Measurements from ENCODE around the gene DNAJC24. TPM values are rescaled to one million over a fixed set of nuclear protein-coding genes. Genes with fewer than 3 reads are reported as not detected.
A peak's percentile ranks its signal among the peaks of the same experiment; 100 is the strongest.

DNAJC24 gene
- total RNA-seq, 1 donor from 2014 or later: 16.4 TPM

GRCh38 chr11:31383116-31383515 is 13.5 kb downstream of the DNAJC24 start:
- TF ChIP-seq CTCF (IDR thresholded peaks at IDR 0.05): no peak
- Mint-ChIP-seq H3K27ac (ENCODE audit: unreplicated experiment) (no peak overlapping the region), H3K4me1 (ENCODE audit: unreplicated experiment) (no peaks in the 10 kb centered on the region), H3K27me3 (ENCODE audit: unreplicated experiment) (no peaks in the 10 kb centered on the region), H3K4me3 (ENCODE audit: unreplicated experiment) (no peak overlapping the region), H3K36me3 (ENCODE audit: unreplicated experiment) (peaks cover 4% of the 10 kb centered on the region), H3K9me3 (ENCODE audit: unreplicated experiment) (peaks cover 8% of the 10 kb centered on the region)
- no peak for DNase-seq (ENCODE audit: extremely low spot score, unreplicated experiment)

DNA sequence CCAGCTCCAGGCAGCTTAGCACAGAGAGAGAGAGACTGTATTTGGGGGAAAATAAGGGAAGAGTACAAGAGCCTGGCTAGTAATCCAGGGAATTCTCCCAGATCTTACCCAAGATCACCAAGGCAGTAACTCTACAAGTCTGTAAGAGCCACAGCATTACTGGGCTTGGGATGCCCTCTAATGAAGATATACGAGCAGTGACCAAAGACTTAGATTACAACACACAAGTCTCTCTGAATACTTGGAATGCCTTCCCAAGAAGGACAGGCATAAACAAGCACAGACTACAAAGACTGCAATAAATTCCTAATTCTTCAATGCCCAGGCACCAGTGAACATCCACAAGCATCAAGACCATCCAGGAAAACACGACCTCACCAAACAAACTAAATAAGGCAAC is 17.7 kb downstream of the DNAJC24 start:
- no peak for TF ChIP-seq CTCF (IDR thresholded peaks at IDR 0.05)
- H3K4me3 Mint-ChIP-seq (ENCODE audit: unreplicated experiment): no peak overlapping the region

DNA sequence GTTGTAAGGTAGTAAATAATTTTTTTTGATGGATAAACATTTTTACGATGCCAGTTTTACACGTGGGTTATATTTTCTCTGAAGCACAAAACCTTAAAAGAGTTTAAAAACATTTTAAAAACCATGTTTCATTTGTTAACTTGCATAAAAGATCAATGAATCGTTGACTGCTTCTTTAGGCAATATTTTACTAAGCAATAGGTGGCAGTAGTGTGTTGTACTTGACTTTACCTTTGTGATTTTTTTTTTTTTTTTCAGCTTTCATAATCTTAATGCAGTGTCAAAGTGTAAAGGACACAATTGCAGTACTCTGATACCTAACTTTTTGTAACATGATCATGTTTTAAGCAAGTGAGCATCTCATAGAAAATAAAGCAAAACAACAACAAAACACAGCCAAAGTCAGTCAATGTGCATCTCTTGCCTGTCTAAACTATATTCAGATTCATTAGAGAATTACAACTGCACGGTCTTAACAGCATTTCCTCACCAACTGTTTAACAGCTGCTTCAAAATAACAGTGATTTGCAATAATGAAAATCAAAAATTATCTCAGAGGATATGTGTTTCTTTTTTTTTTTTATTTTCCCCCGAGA is 27.7 kb downstream of the DNAJC24 start:
- peak; percentile 71 for TF ChIP-seq CTCF (IDR thresholded peaks at IDR 0.05)
- no peak overlapping the region for H3K27ac Mint-ChIP-seq (ENCODE audit: unreplicated experiment)
- H3K4me1 Mint-ChIP-seq (ENCODE audit: unreplicated experiment): no peaks in the 10 kb centered on the region
- no peaks in the 10 kb centered on the region for H3K27me3 Mint-ChIP-seq (ENCODE audit: unreplicated experiment)
- peaks cover 5% of the 10 kb centered on the region for H3K9me3 Mint-ChIP-seq (ENCODE audit: unreplicated experiment)
- H3K36me3 Mint-ChIP-seq (ENCODE audit: unreplicated experiment): peaks cover 15% of the 10 kb centered on the region
- no peak overlapping the region for H3K4me3 Mint-ChIP-seq (ENCODE audit: unreplicated experiment)
- DNase-seq (ENCODE audit: extremely low spot score, unreplicated experiment): no peak

More for the DNA sequence above, 17.7 kb downstream of the DNAJC24 start:
- Mint-ChIP-seq H3K4me1 (ENCODE audit: unreplicated experiment) (no peaks in the 10 kb centered on the region), H3K27me3 (ENCODE audit: unreplicated experiment) (no peaks in the 10 kb centered on the region), H3K9me3 (ENCODE audit: unreplicated experiment) (peaks cover 33% of the 10 kb centered on the region), H3K36me3 (ENCODE audit: unreplicated experiment) (peaks cover 4% of the 10 kb centered on the region), H3K27ac (ENCODE audit: unreplicated experiment) (no peak overlapping the region)
- no peak for DNase-seq (ENCODE audit: extremely low spot score, unreplicated experiment)

DNA sequence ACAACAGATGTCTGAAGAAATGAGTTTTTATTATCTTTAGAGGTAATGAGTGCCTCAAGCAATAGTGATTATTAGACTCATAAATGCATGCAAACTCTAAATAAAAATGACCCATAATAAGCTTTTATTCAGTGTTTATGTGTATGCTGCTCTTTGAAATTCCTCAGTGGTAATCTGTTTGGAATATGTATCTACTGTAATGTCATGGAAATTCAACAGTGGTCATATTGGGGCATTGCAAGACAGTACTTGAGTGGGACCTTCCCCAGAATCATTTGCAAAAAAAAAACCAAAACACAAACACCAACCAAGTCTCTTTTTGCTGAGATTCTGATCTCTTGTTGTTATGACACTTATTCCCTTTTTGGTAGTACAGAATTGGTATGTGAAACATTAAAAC is 35.0 kb downstream of the DNAJC24 start:
- Mint-ChIP-seq H3K4me1 (ENCODE audit: unreplicated experiment) (peaks cover 3% of the 10 kb centered on the region), H3K4me3 (ENCODE audit: unreplicated experiment) (no peak overlapping the region), H3K36me3 (ENCODE audit: unreplicated experiment) (peaks cover 15% of the 10 kb centered on the region), H3K27ac (ENCODE audit: unreplicated experiment) (no peak overlapping the region), H3K9me3 (ENCODE audit: unreplicated experiment) (no peaks in the 10 kb centered on the region), H3K27me3 (ENCODE audit: unreplicated experiment) (no peaks in the 10 kb centered on the region)
- DNase-seq (ENCODE audit: extremely low spot score, unreplicated experiment): no peak
- TF ChIP-seq CTCF (IDR thresholded peaks at IDR 0.05): no peak

DNA sequence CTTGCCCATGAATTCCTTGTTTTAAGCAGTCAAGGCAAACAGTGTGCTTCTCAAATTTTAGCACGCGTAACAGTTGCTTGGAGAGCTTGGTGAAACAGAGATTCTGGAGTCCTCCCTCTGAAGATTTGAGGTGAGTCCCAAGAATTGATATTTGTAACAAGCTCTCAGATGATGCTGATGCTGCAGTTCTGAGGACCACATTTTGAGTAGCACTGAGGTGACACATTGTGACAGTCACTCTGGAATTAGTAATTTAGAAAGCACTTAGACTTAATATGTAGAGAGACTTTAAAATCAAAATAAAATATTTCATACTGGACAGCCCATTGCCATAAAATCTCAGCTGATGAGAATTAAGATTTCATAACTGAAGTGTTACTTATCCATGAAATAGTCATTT is 38.5 kb downstream of the DNAJC24 start:
- Mint-ChIP-seq H3K4me1 (ENCODE audit: unreplicated experiment) (peaks cover 7% of the 10 kb centered on the region), H3K36me3 (ENCODE audit: unreplicated experiment) (peaks cover 6% of the 10 kb centered on the region), H3K4me3 (ENCODE audit: unreplicated experiment) (no peak overlapping the region), H3K27me3 (ENCODE audit: unreplicated experiment) (no peaks in the 10 kb centered on the region), H3K27ac (ENCODE audit: unreplicated experiment) (no peak overlapping the region), H3K9me3 (ENCODE audit: unreplicated experiment) (peaks cover 10% of the 10 kb centered on the region)
- no peak for TF ChIP-seq CTCF (IDR thresholded peaks at IDR 0.05)
- no peak for DNase-seq (ENCODE audit: extremely low spot score, unreplicated experiment)

All from osteocyte (in vitro differentiated cells).